ENCODE measurements around the gene TM9SF1. TPM values are rescaled to one million over a fixed set of nuclear protein-coding genes. Genes with fewer than 3 reads are reported as not detected.
A peak's percentile ranks its signal among the peaks of the same experiment; 100 is the strongest.

TM9SF1 gene
- total and polyA plus RNA-seq, 2 of the 13 experiments (the other 11 are each of a cell fraction or from before 2014, with no cell fraction given), result 83.2 to 110 TPM

DNA sequence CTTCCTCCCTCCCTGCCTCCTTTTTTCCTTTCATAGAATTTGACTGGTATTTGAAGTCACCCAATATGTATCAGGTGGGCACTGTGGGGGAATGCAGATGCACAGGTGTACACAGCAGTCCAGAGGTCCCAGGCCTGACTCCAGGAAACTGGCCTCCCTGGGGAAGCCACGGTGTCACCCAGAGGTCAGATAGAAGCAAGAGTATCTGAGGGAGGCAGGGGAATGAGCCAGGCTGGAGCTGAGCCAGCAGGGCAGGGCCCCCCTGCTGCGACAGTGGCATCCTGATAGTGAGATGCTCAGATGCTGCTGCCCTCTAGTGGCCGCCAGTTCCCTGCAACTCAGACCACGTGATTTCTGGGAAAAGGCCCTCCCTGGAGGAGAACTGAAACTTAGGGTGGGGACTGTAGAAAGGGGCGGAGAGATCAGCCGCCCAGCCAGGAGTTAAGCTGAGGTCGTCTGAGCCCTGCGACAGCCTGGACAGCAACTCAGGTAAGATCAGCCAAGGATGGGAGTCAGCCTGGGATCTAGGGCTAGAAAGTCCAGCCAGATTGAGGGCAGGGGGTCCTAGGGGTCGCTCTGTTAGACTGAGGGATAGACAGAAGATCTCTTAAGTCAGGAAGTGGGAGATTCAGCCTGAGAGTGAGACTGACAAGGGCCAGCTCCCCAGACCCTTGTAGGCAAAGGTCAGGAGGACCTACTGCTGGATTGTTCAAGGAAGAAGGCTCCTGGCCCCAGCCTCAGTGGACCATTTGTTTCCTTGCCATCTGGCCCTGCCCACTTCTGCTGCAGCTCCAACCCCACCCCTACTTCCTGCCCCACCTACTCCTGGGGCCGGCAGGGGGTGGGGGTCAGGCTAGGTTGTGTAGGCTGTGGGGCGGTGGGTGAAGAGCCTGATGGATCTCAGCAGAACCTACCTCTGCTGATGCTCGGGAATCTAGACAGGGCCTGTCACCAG, 34.1 kb downstream of the TM9SF1 start, which contains the start of gene IRF9 (continued):
- TF ChIP-seq, protein P1, sequence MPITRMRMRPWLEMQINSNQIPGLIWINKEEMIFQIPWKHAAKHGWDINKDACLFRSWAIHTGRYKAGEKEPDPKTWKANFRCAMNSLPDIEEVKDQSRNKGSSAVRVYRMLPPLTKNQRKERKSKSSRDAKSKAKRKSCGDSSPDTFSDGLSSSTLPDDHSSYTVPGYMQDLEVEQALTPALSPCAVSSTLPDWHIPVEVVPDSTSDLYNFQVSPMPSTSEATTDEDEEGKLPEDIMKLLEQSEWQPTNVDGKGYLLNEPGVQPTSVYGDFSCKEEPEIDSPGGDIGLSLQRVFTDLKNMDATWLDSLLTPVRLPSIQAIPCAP (CRISPR knock-in tag; IDR thresholded peaks at IDR 0.05; ENCODE audit: low read depth), result no peak
- TF ChIP-seq ZNF160 (CRISPR knock-in tag; IDR thresholded peaks at IDR 0.05) (peak; percentile 43; the same call in 1 of the 2 replicates), ZFP36 (IDR thresholded peaks at IDR 0.05; ENCODE audit: borderline replicate concordance, low read depth, low read length, partially characterized antibody) (no peak), ZNF234 (CRISPR knock-in tag; conservative IDR thresholded peaks at IDR 0.05) (no peak), TBX2 (CRISPR knock-in tag; IDR thresholded peaks at IDR 0.05; ENCODE audit: borderline replicate concordance) (peak; percentile 97), MYC (CRISPR knock-in tag; IDR thresholded peaks at IDR 0.05; ENCODE audit: borderline replicate concordance) (peak; percentile 99), ZMYM4 (CRISPR knock-in tag; IDR thresholded peaks at IDR 0.05) (peak; percentile 98), ZSCAN20 (CRISPR knock-in tag; IDR thresholded peaks at IDR 0.05; ENCODE audit: borderline replicate concordance) (no peak), ZNF264 (CRISPR knock-in tag; IDR thresholded peaks at IDR 0.05) (peak; percentile 96), POLR2G (IDR thresholded peaks at IDR 0.05; ENCODE audit: low read depth, low read length) (peak; percentile 99), FOXM1 (CRISPR knock-in tag; IDR thresholded peaks at IDR 0.05) (no peak), GABPB1 (CRISPR knock-in tag; IDR thresholded peaks at IDR 0.05) (peak; percentile 88), ATM (IDR thresholded peaks at IDR 0.05; ENCODE audit: borderline replicate concordance) (no peak), FOXO1 (CRISPR knock-in tag; IDR thresholded peaks at IDR 0.05) (peak; percentile 87), SCMH1 (CRISPR knock-in tag; IDR thresholded peaks at IDR 0.05; ENCODE audit: borderline replicate concordance) (no peak), KDM1A (CRISPR knock-in tag; IDR thresholded peaks at IDR 0.05) (peak; percentile 99), HDAC1 (CRISPR knock-in tag; IDR thresholded peaks at IDR 0.05) (peak; percentile 100), NCOA1 (CRISPR knock-in tag; IDR thresholded peaks at IDR 0.05) (no peak)
- TF ChIP-seq, protein P2, sequence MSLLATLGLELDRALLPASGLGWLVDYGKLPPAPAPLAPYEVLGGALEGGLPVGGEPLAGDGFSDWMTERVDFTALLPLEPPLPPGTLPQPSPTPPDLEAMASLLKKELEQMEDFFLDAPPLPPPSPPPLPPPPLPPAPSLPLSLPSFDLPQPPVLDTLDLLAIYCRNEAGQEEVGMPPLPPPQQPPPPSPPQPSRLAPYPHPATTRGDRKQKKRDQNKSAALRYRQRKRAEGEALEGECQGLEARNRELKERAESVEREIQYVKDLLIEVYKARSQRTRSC (CRISPR knock-in tag; IDR thresholded peaks at IDR 0.05; ENCODE audit: low read depth), result no peak
- TF ChIP-seq, protein P3, sequence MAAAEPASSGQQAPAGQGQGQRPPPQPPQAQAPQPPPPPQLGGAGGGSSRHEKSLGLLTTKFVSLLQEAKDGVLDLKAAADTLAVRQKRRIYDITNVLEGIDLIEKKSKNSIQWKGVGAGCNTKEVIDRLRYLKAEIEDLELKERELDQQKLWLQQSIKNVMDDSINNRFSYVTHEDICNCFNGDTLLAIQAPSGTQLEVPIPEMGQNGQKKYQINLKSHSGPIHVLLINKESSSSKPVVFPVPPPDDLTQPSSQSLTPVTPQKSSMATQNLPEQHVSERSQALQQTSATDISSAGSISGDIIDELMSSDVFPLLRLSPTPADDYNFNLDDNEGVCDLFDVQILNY (CRISPR knock-in tag; conservative IDR thresholded peaks at IDR 0.05), result 0 out of 2 replicates have a peak, but pooled peaks have one; percentile 33
- TF ChIP-seq, protein P4, sequence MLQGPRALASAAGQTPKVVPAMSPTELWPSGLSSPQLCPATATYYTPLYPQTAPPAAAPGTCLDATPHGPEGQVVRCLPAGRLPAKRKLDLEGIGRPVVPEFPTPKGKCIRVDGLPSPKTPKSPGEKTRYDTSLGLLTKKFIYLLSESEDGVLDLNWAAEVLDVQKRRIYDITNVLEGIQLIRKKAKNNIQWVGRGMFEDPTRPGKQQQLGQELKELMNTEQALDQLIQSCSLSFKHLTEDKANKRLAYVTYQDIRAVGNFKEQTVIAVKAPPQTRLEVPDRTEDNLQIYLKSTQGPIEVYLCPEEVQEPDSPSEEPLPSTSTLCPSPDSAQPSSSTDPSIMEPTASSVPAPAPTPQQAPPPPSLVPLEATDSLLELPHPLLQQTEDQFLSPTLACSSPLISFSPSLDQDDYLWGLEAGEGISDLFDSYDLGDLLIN (CRISPR knock-in tag; IDR thresholded peaks at IDR 0.05; ENCODE audit: borderline replicate concordance), result peak; percentile 94
- TF ChIP-seq, protein P5, sequence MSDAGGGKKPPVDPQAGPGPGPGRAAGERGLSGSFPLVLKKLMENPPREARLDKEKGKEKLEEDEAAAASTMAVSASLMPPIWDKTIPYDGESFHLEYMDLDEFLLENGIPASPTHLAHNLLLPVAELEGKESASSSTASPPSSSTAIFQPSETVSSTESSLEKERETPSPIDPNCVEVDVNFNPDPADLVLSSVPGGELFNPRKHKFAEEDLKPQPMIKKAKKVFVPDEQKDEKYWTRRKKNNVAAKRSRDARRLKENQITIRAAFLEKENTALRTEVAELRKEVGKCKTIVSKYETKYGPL (CRISPR knock-in tag; IDR thresholded peaks at IDR 0.05), result no peak; the same call in 1 of the 2 replicates
- TF ChIP-seq, protein P6, sequence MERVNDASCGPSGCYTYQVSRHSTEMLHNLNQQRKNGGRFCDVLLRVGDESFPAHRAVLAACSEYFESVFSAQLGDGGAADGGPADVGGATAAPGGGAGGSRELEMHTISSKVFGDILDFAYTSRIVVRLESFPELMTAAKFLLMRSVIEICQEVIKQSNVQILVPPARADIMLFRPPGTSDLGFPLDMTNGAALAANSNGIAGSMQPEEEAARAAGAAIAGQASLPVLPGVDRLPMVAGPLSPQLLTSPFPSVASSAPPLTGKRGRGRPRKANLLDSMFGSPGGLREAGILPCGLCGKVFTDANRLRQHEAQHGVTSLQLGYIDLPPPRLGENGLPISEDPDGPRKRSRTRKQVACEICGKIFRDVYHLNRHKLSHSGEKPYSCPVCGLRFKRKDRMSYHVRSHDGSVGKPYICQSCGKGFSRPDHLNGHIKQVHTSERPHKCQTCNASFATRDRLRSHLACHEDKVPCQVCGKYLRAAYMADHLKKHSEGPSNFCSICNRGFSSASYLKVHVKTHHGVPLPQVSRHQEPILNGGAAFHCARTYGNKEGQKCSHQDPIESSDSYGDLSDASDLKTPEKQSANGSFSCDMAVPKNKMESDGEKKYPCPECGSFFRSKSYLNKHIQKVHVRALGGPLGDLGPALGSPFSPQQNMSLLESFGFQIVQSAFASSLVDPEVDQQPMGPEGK (CRISPR knock-in tag; IDR thresholded peaks at IDR 0.05), result peak; percentile 100
